Mesothelial cell of epicardium (in vitro differentiated cells): ENCODE measurements around the gene SP140. TPM values are rescaled to one million over a fixed set of nuclear protein-coding genes. Genes with fewer than 3 reads are reported as not detected.

Experiments
- DNase-seq, 2 experiments: peaks; one replicate each; pipeline ENCODE4 v3.0.0; 2021; ENCODE audit warnings: low spot score in 2 of 2; ENCODE audit not compliant: unreplicated experiment in 2 of 2
- H3K27ac Mint-ChIP-seq: 2 replicates; pipeline ENCODE4 v1.8.0; 2021; ENCODE audit warnings: mixed read lengths
- H3K27me3 Mint-ChIP-seq: 2 replicates; pipeline ENCODE4 v1.8.0; 2021; ENCODE audit warnings: low read depth, mixed read lengths
- H3K36me3 Mint-ChIP-seq: 2 replicates; pipeline ENCODE4 v1.8.0; 2021; ENCODE audit warnings: mixed read lengths
- H3K4me1 Mint-ChIP-seq: 2 replicates; pipeline ENCODE4 v1.8.0; 2021; ENCODE audit warnings: mixed read lengths
- H3K4me3 Mint-ChIP-seq: 2 replicates; pipeline ENCODE4 v1.8.0; 2021; ENCODE audit warnings: mild to moderate bottlenecking, moderate library complexity, mixed read lengths
- H3K9me3 Mint-ChIP-seq: 2 replicates; pipeline ENCODE4 v1.8.0; 2021; ENCODE audit warnings: mixed read lengths
- CTCF ChIP-seq: fragments of 200-600 bp; sonication (generic); IDR thresholded peaks from one replicate; pipeline ENCODE4 v1.5.0; 2021; ENCODE audit warnings: antibody characterized with exemption; ENCODE audit not compliant: unreplicated experiment
- total RNA-seq: library from RNA; stranded (reverse); gene quantifications from 3 replicates; pipeline ENCODE4 v1.2.1, GENCODE V29; 2021

The SP140 gene
- total RNA-seq, 1 donor from 2014 or later, result 0.34 TPM

- no peak overlapping the region for H3K4me3 Mint-ChIP-seq
- H3K36me3 Mint-ChIP-seq, result peaks cover 3% of the 10 kb centered on the region
- H3K9me3 Mint-ChIP-seq, result peaks cover 13% of the 10 kb centered on the region
- DNase-seq, result no peak
- H3K27me3 Mint-ChIP-seq, result no peaks in the 10 kb centered on the region
- no peak for TF ChIP-seq CTCF
- H3K27ac Mint-ChIP-seq, result no peak overlapping the region
- no peaks in the 10 kb centered on the region for H3K4me1 Mint-ChIP-seq
Observed at GRCh38 chr2:230318190-230319121, 92.9 kb downstream of the SP140 start.

- Mint-ChIP-seq H3K4me3 (no peak overlapping the region), H3K27me3 (no peaks in the 10 kb centered on the region), H3K9me3 (peaks cover 16% of the 10 kb centered on the region), H3K27ac (no peak overlapping the region), H3K4me1 (no peaks in the 10 kb centered on the region), H3K36me3 (peaks cover 3% of the 10 kb centered on the region)
- TF ChIP-seq CTCF, result no peak
- no peak for DNase-seq
Observed at GRCh38 chr2:230319211-230319862, 93.8 kb downstream of the SP140 start.

GRCh38 chr2:230321031-230321430, 95.5 kb downstream of the SP140 start:
- DNase-seq, result no peak
- Mint-ChIP-seq H3K4me3 (no peak overlapping the region), H3K27me3 (no peaks in the 10 kb centered on the region), H3K36me3 (peaks cover 3% of the 10 kb centered on the region), H3K4me1 (no peaks in the 10 kb centered on the region), H3K9me3 (peaks cover 16% of the 10 kb centered on the region), H3K27ac (no peak overlapping the region)
- no peak for TF ChIP-seq CTCF

- Mint-ChIP-seq H3K27ac (no peak overlapping the region), H3K4me3 (no peak overlapping the region), H3K27me3 (no peaks in the 10 kb centered on the region), H3K4me1 (peaks cover 9% of the 10 kb centered on the region), H3K9me3 (peaks cover 16% of the 10 kb centered on the region), H3K36me3 (peaks cover 3% of the 10 kb centered on the region)
- TF ChIP-seq CTCF, result no peak
- no peak for DNase-seq
Observed at GRCh38 chr2:230322561-230323384, 97.2 kb downstream of the SP140 start.

GRCh38 chr2:230323385-230324106, 98.0 kb downstream of the SP140 start:
- no peak overlapping the region for H3K4me3 Mint-ChIP-seq
- H3K27me3 Mint-ChIP-seq, result no peaks in the 10 kb centered on the region
- H3K9me3 Mint-ChIP-seq, result peaks cover 16% of the 10 kb centered on the region
- TF ChIP-seq CTCF, result no peak
- H3K27ac Mint-ChIP-seq, result no peak overlapping the region
- DNase-seq, result no peak
- peaks cover 11% of the 10 kb centered on the region for H3K4me1 Mint-ChIP-seq
- peaks cover 3% of the 10 kb centered on the region for H3K36me3 Mint-ChIP-seq
